T-helper 22 cell (primary cell): ENCODE data around the gene ARSB.
"Not testable (repeated sequence)": the region's sequence is repeated elsewhere in the genome, so short reads cannot be mapped to it uniquely, and the experiment has no call there.

Experiments used
- DNase-seq: peaks from one replicate; pipeline ENCODE4 v3.0.0-alpha.2; 2020; ENCODE audit warnings: low read depth

ARSB gene

GRCh38 chr5:78777901-78778300, 207.2 kb downstream of the ARSB start:
- DNase-seq: no peak

- no peak for DNase-seq
Measured at GRCh38 chr5:78776637-78777036, 208.5 kb downstream of the ARSB start.

- no peak for DNase-seq
Measured at GRCh38 chr5:78773655-78774054, 211.5 kb downstream of the ARSB start.

GRCh38 chr5:78771260-78772205, 213.6 kb downstream of the ARSB start:
- no peak for DNase-seq

- no peak for DNase-seq
Measured at GRCh38 chr5:78768781-78769380, 216.2 kb downstream of the ARSB start.

- no peak for DNase-seq
Measured at GRCh38 chr5:78766412-78766762, 218.7 kb downstream of the ARSB start.

GRCh38 chr5:78765756-78766411, 219.2 kb downstream of the ARSB start:
- no peak for DNase-seq

- no peak for DNase-seq
Measured at GRCh38 chr5:78765116-78765515, 220.0 kb downstream of the ARSB start.

- no peak for DNase-seq
Measured at GRCh38 chr5:78763659-78764189, 221.4 kb downstream of the ARSB start.

GRCh38 chr5:78762743-78763142, 222.4 kb downstream of the ARSB start:
- not testable (repeated sequence) for DNase-seq

- DNase-seq: no peak
Measured at GRCh38 chr5:78761840-78762239, 223.3 kb downstream of the ARSB start.

GRCh38 chr5:78760770-78761169, 224.3 kb downstream of the ARSB start:
- no peak for DNase-seq

- DNase-seq: no peak
Measured at GRCh38 chr5:78760366-78760765, 224.7 kb downstream of the ARSB start.

GRCh38 chr5:78758169-78758839, 226.8 kb downstream of the ARSB start:
- no peak for DNase-seq

- no peak for DNase-seq
Measured at GRCh38 chr5:78757269-78758053, 227.6 kb downstream of the ARSB start.

GRCh38 chr5:78756858-78757257, 228.3 kb downstream of the ARSB start:
- DNase-seq: no peak

- no peak for DNase-seq
Measured at GRCh38 chr5:78755822-78756429, 229.2 kb downstream of the ARSB start.

- no peak for DNase-seq
Measured at GRCh38 chr5:78754655-78755054, 230.5 kb downstream of the ARSB start.

GRCh38 chr5:78753093-78753531, 232.0 kb downstream of the ARSB start:
- DNase-seq: no peak

- DNase-seq: no peak
Measured at GRCh38 chr5:78751872-78752271, 233.2 kb downstream of the ARSB start.

GRCh38 chr5:78750281-78750680, 234.8 kb downstream of the ARSB start:
- no peak for DNase-seq
